Peyer's patch (tissue), 4 donors: ENCODE data around the gene EIF1. TPM values are rescaled to one million over a fixed set of nuclear protein-coding genes. Genes with fewer than 3 reads are reported as not detected.
A peak's percentile ranks its signal among the peaks of the same experiment; 100 is the strongest.

Experiments
- DNase-seq, 3 donors: peaks; one replicate each; pipeline ENCODE4 v3.0.0-alpha.2; 2017 to 2019
- H3K27ac ChIP-seq, 4 donors: fragments of 200-600 bp; sonication (generic); one replicate each; pipeline ENCODE4 v1.5.1; 2016 to 2019
- H3K27me3 ChIP-seq, 2 donors: fragments of 200-600 bp; sonication (generic); one replicate each; pipeline ENCODE4 v1.5.1; 2019
- H3K36me3 ChIP-seq, 3 donors: fragments of 200-600 bp; sonication (generic); one replicate each; pipeline ENCODE4 v1.5.1; 2016 to 2019
- H3K4me1 ChIP-seq, 4 donors: fragments of 200-600 bp; sonication (generic); one replicate each; pipeline ENCODE4 v1.5.1; 2016 to 2019
- H3K4me3 ChIP-seq, 4 donors: fragments of 200-600 bp; sonication (generic); 1 replicate in 3 of 4; 2 replicates in 1 of 4; pipeline ENCODE4 v1.5.1; 2016 to 2019; ENCODE audit warnings: mild to moderate bottlenecking in 1 of 4
- H3K9me3 ChIP-seq, 4 donors: fragments of 200-600 bp; sonication (generic); one replicate each; pipeline ENCODE4 v1.5.1; 2016 to 2019; ENCODE audit warnings: mild to moderate bottlenecking in 1 of 4
- POLR2A ChIP-seq, 2 donors: fragments of 450-650 bp; IDR thresholded peaks; one replicate each; pipeline ENCODE4 v1.5.1; 2017; ENCODE audit warnings: antibody characterized with exemption in 2 of 2, mild to moderate bottlenecking in 2 of 2, moderate library complexity in 2 of 2
- total RNA-seq, 4 donors: library from RNA; depleted of rRNA; stranded (reverse); fragments of >200 nt; gene quantifications; one replicate each; pipeline ENCODE4 v1.1.0, GENCODE V29; 2016
- TF ChIP-seq, protein P1 (sequence below), 6 experiments: fragments of 450-650 bp in 4 of 6; fragments of 200-600 bp in 2 of 6; sonication (generic) in 1 of 6; IDR thresholded peaks; one replicate each; pipeline ENCODE4 v1.5.1; 2017 to 2019; ENCODE audit warnings: antibody characterized with exemption in 6 of 6, mild to moderate bottlenecking in 3 of 6, moderate library complexity in 1 of 6

The EIF1 gene
- total RNA-seq, 4 donors from 2014 or later: 123 to 226 (median 188) TPM

- H3K4me3 ChIP-seq: peak overlapping the region in 2 of 4 donors; percentile 42 to 53
- no peaks in the 10 kb centered on the region for H3K27me3 ChIP-seq
- DNase-seq: no peak
- TF ChIP-seq, protein P1, sequence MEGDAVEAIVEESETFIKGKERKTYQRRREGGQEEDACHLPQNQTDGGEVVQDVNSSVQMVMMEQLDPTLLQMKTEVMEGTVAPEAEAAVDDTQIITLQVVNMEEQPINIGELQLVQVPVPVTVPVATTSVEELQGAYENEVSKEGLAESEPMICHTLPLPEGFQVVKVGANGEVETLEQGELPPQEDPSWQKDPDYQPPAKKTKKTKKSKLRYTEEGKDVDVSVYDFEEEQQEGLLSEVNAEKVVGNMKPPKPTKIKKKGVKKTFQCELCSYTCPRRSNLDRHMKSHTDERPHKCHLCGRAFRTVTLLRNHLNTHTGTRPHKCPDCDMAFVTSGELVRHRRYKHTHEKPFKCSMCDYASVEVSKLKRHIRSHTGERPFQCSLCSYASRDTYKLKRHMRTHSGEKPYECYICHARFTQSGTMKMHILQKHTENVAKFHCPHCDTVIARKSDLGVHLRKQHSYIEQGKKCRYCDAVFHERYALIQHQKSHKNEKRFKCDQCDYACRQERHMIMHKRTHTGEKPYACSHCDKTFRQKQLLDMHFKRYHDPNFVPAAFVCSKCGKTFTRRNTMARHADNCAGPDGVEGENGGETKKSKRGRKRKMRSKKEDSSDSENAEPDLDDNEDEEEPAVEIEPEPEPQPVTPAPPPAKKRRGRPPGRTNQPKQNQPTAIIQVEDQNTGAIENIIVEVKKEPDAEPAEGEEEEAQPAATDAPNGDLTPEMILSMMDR (IDR thresholded peaks at IDR 0.05): no peak
- peak in 1 of 2 donors; percentile 12 for TF ChIP-seq POLR2A (IDR thresholded peaks at IDR 0.05)
- peaks cover 0 to 35% (median 14%) of the 10 kb centered on the region in 4 donors for H3K4me1 ChIP-seq
- no peaks in the 10 kb centered on the region for H3K36me3 ChIP-seq
- H3K9me3 ChIP-seq: no peaks in the 10 kb centered on the region
- H3K27ac ChIP-seq: peak overlapping the region in 3 of 4 donors; percentile 71 to 99 (median 87)
Measured at GRCh38 chr17:41647038-41647813, 41.5 kb upstream of the EIF1 start.

GRCh38 chr17:41647940-41648410 lies 40.7 kb upstream of the EIF1 start:
- Histone ChIP-seq H3K4me3 (peak overlapping the region; percentile 9 to 53 (median 47)), H3K27me3 (no peaks in the 10 kb centered on the region), H3K9me3 (no peaks in the 10 kb centered on the region), H3K4me1 (peaks cover 0 to 43% (median 14%) of the 10 kb centered on the region in 4 donors), H3K27ac (peak overlapping the region; percentile 67 to 99 (median 79)), H3K36me3 (no peaks in the 10 kb centered on the region)
- DNase-seq: peak; percentile 90 to 97 (median 97)
- TF ChIP-seq, protein P1 (IDR thresholded peaks at IDR 0.05): peak; percentile 84 to 98 (median 96)
- no peak for TF ChIP-seq POLR2A (IDR thresholded peaks at IDR 0.05)

GRCh38 chr17:41648411-41649195 lies 40.1 kb upstream of the EIF1 start:
- H3K4me1 ChIP-seq: peaks cover 0 to 49% (median 14%) of the 10 kb centered on the region in 4 donors
- no peaks in the 10 kb centered on the region for H3K27me3 ChIP-seq
- TF ChIP-seq POLR2A (IDR thresholded peaks at IDR 0.05): peak; percentile 64 to 80
- TF ChIP-seq, protein P1 (IDR thresholded peaks at IDR 0.05): peak; percentile 82 to 98 (median 94)
- no peaks in the 10 kb centered on the region for H3K9me3 ChIP-seq
- no peaks in the 10 kb centered on the region for H3K36me3 ChIP-seq
- H3K4me3 ChIP-seq: peak overlapping the region; percentile 9 to 53 (median 47)
- peak overlapping the region; percentile 67 to 99 (median 79) for H3K27ac ChIP-seq
- peak; percentile 83 to 95 (median 94) for DNase-seq

- no peak for TF ChIP-seq POLR2A (IDR thresholded peaks at IDR 0.05)
- TF ChIP-seq, protein P1 (IDR thresholded peaks at IDR 0.05): no peak
- Histone ChIP-seq H3K4me1 (peaks cover 0 to 59% (median 19%) of the 10 kb centered on the region in 4 donors), H3K27ac (peak overlapping the region in 3 of 4 donors; percentile 71 to 99 (median 99)), H3K9me3 (no peaks in the 10 kb centered on the region), H3K36me3 (no peaks in the 10 kb centered on the region), H3K4me3 (no peak overlapping the region), H3K27me3 (no peaks in the 10 kb centered on the region)
- DNase-seq: peak in 1 of 3 donors; percentile 42
Measured at GRCh38 chr17:41649923-41650519, 38.7 kb upstream of the EIF1 start.
